Liver (tissue), 3 donors: ENCODE measurements around the gene SEL1L.

Source experiments
- GABPA ChIP-seq, 2 donors: IDR thresholded peaks in 1 of 2; conservative IDR thresholded peaks in 1 of 2; 2 replicates each; pipeline ENCODE4 v1.6.1; 2016; ENCODE audit warnings: antibody characterized with exemption in 2 of 2, mild to moderate bottlenecking in 1 of 2, moderate library complexity in 1 of 2
- JUND ChIP-seq, 2 donors: IDR thresholded peaks; 2 replicates each; pipeline ENCODE4 v1.6.1; 2016; ENCODE audit warnings: antibody characterized with exemption in 2 of 2
- RAD21 ChIP-seq, 2 donors: IDR thresholded peaks; 2 replicates each; pipeline ENCODE4 v1.6.1; 2016; ENCODE audit warnings: antibody characterized with exemption in 2 of 2, mild to moderate bottlenecking in 2 of 2
- TAF1 ChIP-seq: conservative IDR thresholded peaks from 2 replicates; pipeline ENCODE4 v1.6.1; 2016; ENCODE audit warnings: antibody characterized with exemption, mild to moderate bottlenecking
- TF ChIP-seq, protein P1 (sequence below): IDR thresholded peaks from 2 replicates; pipeline ENCODE4 v1.6.1; 2016; ENCODE audit warnings: antibody characterized with exemption
- TF ChIP-seq, protein P2 (sequence below): fragments of 150-350 bp; IDR thresholded peaks from 2 replicates; pipeline ENCODE4 v1.5.1; 2017; ENCODE audit warnings: improper control_type of control experiment, low read depth, low read length; ENCODE audit not compliant: missing input control
- TF ChIP-seq, protein P3 (sequence below): IDR thresholded peaks from 2 replicates; pipeline ENCODE4 v1.6.1; 2016; ENCODE audit warnings: antibody characterized with exemption, mild to moderate bottlenecking
- TF ChIP-seq, protein P4 (sequence below): IDR thresholded peaks from 2 replicates; pipeline ENCODE4 v1.6.1; 2016; ENCODE audit warnings: antibody characterized with exemption
- TF ChIP-seq, protein P5 (sequence below): IDR thresholded peaks from 2 replicates; pipeline ENCODE4 v1.6.1; 2016; ENCODE audit warnings: antibody characterized with exemption
- donor health status: healthy.
- donor health status: healthy.

DNA sequence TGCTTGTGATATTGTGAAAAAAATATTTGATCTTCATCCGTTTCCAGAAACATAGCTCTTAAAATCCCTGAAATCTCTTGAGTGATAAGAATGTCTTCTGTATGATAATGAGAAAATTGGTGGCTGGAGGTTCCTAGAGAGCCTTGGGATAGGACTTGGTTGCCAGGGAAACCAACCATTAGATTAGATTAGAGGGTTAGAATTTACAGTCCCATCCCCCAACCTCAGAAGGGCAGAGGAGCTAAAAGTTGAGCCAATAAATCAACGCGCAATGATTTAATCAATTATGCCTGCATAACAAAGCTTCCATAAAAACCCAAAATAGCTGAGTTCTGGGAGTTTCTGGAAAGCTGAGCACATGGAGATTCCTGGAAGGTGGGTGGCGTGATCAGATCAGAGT, 10.6 kb downstream of the SEL1L start:
- TF ChIP-seq, protein P1, sequence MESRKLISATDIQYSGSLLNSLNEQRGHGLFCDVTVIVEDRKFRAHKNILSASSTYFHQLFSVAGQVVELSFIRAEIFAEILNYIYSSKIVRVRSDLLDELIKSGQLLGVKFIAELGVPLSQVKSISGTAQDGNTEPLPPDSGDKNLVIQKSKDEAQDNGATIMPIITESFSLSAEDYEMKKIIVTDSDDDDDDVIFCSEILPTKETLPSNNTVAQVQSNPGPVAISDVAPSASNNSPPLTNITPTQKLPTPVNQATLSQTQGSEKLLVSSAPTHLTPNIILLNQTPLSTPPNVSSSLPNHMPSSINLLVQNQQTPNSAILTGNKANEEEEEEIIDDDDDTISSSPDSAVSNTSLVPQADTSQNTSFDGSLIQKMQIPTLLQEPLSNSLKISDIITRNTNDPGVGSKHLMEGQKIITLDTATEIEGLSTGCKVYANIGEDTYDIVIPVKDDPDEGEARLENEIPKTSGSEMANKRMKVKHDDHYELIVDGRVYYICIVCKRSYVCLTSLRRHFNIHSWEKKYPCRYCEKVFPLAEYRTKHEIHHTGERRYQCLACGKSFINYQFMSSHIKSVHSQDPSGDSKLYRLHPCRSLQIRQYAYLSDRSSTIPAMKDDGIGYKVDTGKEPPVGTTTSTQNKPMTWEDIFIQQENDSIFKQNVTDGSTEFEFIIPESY: no peak
- TF ChIP-seq, protein P2, sequence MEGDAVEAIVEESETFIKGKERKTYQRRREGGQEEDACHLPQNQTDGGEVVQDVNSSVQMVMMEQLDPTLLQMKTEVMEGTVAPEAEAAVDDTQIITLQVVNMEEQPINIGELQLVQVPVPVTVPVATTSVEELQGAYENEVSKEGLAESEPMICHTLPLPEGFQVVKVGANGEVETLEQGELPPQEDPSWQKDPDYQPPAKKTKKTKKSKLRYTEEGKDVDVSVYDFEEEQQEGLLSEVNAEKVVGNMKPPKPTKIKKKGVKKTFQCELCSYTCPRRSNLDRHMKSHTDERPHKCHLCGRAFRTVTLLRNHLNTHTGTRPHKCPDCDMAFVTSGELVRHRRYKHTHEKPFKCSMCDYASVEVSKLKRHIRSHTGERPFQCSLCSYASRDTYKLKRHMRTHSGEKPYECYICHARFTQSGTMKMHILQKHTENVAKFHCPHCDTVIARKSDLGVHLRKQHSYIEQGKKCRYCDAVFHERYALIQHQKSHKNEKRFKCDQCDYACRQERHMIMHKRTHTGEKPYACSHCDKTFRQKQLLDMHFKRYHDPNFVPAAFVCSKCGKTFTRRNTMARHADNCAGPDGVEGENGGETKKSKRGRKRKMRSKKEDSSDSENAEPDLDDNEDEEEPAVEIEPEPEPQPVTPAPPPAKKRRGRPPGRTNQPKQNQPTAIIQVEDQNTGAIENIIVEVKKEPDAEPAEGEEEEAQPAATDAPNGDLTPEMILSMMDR: no peak
- TF ChIP-seq JUND (IDR thresholded peaks at IDR 0.05) (no peak), GABPA (IDR thresholded peaks at IDR 0.05 in 1 of 2, conservative IDR thresholded peaks at IDR 0.05 in 1 of 2) (no peak), TAF1 (no peak), RAD21 (IDR thresholded peaks at IDR 0.05) (no peak)
- TF ChIP-seq, protein P3, sequence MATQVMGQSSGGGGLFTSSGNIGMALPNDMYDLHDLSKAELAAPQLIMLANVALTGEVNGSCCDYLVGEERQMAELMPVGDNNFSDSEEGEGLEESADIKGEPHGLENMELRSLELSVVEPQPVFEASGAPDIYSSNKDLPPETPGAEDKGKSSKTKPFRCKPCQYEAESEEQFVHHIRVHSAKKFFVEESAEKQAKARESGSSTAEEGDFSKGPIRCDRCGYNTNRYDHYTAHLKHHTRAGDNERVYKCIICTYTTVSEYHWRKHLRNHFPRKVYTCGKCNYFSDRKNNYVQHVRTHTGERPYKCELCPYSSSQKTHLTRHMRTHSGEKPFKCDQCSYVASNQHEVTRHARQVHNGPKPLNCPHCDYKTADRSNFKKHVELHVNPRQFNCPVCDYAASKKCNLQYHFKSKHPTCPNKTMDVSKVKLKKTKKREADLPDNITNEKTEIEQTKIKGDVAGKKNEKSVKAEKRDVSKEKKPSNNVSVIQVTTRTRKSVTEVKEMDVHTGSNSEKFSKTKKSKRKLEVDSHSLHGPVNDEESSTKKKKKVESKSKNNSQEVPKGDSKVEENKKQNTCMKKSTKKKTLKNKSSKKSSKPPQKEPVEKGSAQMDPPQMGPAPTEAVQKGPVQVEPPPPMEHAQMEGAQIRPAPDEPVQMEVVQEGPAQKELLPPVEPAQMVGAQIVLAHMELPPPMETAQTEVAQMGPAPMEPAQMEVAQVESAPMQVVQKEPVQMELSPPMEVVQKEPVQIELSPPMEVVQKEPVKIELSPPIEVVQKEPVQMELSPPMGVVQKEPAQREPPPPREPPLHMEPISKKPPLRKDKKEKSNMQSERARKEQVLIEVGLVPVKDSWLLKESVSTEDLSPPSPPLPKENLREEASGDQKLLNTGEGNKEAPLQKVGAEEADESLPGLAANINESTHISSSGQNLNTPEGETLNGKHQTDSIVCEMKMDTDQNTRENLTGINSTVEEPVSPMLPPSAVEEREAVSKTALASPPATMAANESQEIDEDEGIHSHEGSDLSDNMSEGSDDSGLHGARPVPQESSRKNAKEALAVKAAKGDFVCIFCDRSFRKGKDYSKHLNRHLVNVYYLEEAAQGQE: no peak
- TF ChIP-seq, protein P4, sequence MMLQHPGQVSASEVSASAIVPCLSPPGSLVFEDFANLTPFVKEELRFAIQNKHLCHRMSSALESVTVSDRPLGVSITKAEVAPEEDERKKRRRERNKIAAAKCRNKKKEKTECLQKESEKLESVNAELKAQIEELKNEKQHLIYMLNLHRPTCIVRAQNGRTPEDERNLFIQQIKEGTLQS: no peak
- TF ChIP-seq, protein P5, sequence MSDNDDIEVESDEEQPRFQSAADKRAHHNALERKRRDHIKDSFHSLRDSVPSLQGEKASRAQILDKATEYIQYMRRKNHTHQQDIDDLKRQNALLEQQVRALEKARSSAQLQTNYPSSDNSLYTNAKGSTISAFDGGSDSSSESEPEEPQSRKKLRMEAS: no peak
